Measurements from ENCODE around the gene HP. TPM values are rescaled to one million over a fixed set of nuclear protein-coding genes. Genes with fewer than 3 reads are reported as not detected.
A peak's percentile ranks its signal among the peaks of the same experiment; 100 is the strongest.

Gene HP
- total and polyA plus RNA-seq, 2 of the 13 experiments (the other 11 are each of a cell fraction or from before 2014, with no cell fraction given), result 387 to 524 TPM

DNA sequence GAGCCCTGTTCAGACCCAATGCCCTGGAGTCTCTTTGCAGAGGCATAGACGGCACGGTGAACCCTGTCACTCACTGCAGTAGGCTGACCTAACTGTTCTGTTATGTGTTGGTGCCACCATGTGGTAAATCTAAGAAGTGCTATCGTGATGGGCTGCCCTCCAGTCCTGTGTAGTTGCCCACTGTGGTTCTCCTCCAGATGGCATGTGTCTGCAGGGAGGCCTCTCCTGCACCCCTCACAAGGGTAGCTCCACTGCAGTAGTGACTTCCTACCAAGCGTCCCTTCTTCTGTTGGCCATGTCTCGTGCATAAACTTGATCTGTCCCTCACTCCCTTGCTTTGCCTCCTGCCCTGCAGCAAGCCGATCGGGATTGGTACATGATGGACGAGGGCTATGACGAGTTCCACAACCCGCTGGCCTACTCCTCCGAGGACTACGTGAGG is 45.1 kb downstream of the HP start (continued):
- TF ChIP-seq, protein P1, sequence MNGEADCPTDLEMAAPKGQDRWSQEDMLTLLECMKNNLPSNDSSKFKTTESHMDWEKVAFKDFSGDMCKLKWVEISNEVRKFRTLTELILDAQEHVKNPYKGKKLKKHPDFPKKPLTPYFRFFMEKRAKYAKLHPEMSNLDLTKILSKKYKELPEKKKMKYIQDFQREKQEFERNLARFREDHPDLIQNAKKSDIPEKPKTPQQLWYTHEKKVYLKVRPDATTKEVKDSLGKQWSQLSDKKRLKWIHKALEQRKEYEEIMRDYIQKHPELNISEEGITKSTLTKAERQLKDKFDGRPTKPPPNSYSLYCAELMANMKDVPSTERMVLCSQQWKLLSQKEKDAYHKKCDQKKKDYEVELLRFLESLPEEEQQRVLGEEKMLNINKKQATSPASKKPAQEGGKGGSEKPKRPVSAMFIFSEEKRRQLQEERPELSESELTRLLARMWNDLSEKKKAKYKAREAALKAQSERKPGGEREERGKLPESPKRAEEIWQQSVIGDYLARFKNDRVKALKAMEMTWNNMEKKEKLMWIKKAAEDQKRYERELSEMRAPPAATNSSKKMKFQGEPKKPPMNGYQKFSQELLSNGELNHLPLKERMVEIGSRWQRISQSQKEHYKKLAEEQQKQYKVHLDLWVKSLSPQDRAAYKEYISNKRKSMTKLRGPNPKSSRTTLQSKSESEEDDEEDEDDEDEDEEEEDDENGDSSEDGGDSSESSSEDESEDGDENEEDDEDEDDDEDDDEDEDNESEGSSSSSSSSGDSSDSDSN (CRISPR knock-in tag; IDR thresholded peaks at IDR 0.05), result 0 out of 2 replicates have a peak, but pooled peaks have one; percentile 19
- TF ChIP-seq, protein P2, sequence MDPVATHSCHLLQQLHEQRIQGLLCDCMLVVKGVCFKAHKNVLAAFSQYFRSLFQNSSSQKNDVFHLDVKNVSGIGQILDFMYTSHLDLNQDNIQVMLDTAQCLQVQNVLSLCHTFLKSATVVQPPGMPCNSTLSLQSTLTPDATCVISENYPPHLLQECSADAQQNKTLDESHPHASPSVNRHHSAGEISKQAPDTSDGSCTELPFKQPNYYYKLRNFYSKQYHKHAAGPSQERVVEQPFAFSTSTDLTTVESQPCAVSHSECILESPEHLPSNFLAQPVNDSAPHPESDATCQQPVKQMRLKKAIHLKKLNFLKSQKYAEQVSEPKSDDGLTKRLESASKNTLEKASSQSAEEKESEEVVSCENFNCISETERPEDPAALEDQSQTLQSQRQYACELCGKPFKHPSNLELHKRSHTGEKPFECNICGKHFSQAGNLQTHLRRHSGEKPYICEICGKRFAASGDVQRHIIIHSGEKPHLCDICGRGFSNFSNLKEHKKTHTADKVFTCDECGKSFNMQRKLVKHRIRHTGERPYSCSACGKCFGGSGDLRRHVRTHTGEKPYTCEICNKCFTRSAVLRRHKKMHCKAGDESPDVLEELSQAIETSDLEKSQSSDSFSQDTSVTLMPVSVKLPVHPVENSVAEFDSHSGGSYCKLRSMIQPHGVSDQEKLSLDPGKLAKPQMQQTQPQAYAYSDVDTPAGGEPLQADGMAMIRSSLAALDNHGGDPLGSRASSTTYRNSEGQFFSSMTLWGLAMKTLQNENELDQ (CRISPR knock-in tag; IDR thresholded peaks at IDR 0.05; ENCODE audit: borderline replicate concordance), result peak; percentile 40; the same call in 1 of the 2 replicates
- TF ChIP-seq ZNF7 (CRISPR knock-in tag; IDR thresholded peaks at IDR 0.05) (no peak), SAP130 (CRISPR knock-in tag; IDR thresholded peaks at IDR 0.05; ENCODE audit: low read depth) (peak; percentile 67; the same call in 1 of the 2 replicates), ZNF264 (CRISPR knock-in tag; IDR thresholded peaks at IDR 0.05) (no peak), ZNF777 (CRISPR knock-in tag; IDR thresholded peaks at IDR 0.05) (no peak), ZFX (CRISPR knock-in tag; IDR thresholded peaks at IDR 0.05; ENCODE audit: low read depth) (peak; percentile 29; the same call in 1 of the 2 replicates), KDM4B (CRISPR knock-in tag; IDR thresholded peaks at IDR 0.05) (no peak), ZNF556 (CRISPR knock-in tag; IDR thresholded peaks at IDR 0.05; ENCODE audit: borderline replicate concordance) (0 out of 2 replicates have a peak, but pooled peaks have one; percentile 38), SALL1 (CRISPR knock-in tag; IDR thresholded peaks at IDR 0.05) (peak; percentile 44; the same call in 1 of the 2 replicates), MIER3 (CRISPR knock-in tag; IDR thresholded peaks at IDR 0.05; ENCODE audit: borderline replicate concordance) (peak; percentile 68; the same call in 1 of the 2 replicates), KMT2B (CRISPR knock-in tag; IDR thresholded peaks at IDR 0.05) (no peak), ETV5 (CRISPR knock-in tag; IDR thresholded peaks at IDR 0.05; ENCODE audit: borderline replicate concordance) (no peak; the same call in 1 of the 2 replicates), CENPX (CRISPR knock-in tag; IDR thresholded peaks at IDR 0.05) (no peak), RXRB (CRISPR knock-in tag; IDR thresholded peaks at IDR 0.05; ENCODE audit: borderline replicate concordance) (peak; percentile 51; the same call in 1 of the 2 replicates), ZNF331 (CRISPR knock-in tag; IDR thresholded peaks at IDR 0.05) (peak; percentile 46; the same call in 1 of the 2 replicates), SIN3B (IDR thresholded peaks at IDR 0.05; ENCODE audit: low read length) (no peak), MTA3 (CRISPR knock-in tag; IDR thresholded peaks at IDR 0.05) (no peak), MAZ (IDR thresholded peaks at IDR 0.05; ENCODE audit: borderline replicate concordance, low read depth, low read length) (no peak), MAZ (CRISPR knock-in tag; IDR thresholded peaks at IDR 0.05; ENCODE audit: low read depth) (no peak), U2AF2 (IDR thresholded peaks at IDR 0.05; ENCODE audit: low read depth, low read length) (no peak), TBX2 (CRISPR knock-in tag; IDR thresholded peaks at IDR 0.05; ENCODE audit: borderline replicate concordance) (peak; percentile 32; the same call in 1 of the 2 replicates)
- TF ChIP-seq, protein P3, sequence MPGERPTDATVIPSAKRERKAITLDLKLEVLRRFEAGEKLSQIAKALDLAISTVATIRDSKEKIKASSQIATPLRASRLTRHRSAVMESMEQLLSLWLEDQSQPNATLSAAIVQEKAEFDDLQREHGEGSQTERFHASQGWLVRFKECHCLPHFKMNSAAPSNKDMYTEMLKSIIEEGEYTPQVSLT (CRISPR knock-in tag; IDR thresholded peaks at IDR 0.05; ENCODE audit: borderline replicate concordance, low read depth), result no peak
- TF ChIP-seq, protein P4, sequence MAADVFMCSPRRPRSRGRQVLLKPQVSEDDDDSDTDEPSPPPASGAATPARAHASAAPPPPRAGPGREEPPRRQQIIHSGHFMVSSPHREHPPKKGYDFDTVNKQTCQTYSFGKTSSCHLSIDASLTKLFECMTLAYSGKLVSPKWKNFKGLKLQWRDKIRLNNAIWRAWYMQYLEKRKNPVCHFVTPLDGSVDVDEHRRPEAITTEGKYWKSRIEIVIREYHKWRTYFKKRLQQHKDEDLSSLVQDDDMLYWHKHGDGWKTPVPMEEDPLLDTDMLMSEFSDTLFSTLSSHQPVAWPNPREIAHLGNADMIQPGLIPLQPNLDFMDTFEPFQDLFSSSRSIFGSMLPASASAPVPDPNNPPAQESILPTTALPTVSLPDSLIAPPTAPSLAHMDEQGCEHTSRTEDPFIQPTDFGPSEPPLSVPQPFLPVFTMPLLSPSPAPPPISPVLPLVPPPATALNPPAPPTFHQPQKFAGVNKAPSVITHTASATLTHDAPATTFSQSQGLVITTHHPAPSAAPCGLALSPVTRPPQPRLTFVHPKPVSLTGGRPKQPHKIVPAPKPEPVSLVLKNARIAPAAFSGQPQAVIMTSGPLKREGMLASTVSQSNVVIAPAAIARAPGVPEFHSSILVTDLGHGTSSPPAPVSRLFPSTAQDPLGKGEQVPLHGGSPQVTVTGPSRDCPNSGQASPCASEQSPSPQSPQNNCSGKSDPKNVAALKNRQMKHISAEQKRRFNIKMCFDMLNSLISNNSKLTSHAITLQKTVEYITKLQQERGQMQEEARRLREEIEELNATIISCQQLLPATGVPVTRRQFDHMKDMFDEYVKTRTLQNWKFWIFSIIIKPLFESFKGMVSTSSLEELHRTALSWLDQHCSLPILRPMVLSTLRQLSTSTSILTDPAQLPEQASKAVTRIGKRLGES (CRISPR knock-in tag; IDR thresholded peaks at IDR 0.05; ENCODE audit: borderline replicate concordance), result no peak

Measured in HepG2 (cell line).